GM21717 (cell line): Measurements from ENCODE around the gene PRKD1.
"Not testable (repeated sequence)": the region's sequence is repeated elsewhere in the genome, so short reads cannot be mapped to it uniquely, and the experiment has no call there.

Experiments used
- ATAC-seq: cut with Tn5 transposase; IDR thresholded peaks from one replicate; pipeline ENCODE4 v1.9.1; 2021; ENCODE audit warnings: mild to moderate bottlenecking, moderate library complexity; ENCODE audit not compliant: unreplicated experiment

The PRKD1 gene

DNA sequence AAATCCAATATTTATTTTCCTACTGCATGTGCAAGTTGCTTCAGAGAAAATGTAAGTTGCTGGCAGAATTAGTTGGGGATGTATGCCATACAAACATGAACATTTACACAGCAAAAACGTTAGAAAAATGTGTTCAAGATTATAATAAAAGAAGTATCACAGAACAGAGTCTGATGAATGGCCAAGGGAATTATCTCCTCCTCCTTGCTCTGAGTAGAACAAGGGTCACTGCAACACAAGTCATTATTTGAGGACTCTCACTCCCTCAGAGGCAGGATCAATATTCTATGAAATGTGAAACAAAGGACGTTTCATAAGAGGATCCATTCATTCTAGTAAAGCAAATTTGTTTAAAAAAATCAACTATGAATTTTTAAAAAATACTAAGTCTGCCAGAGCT lies 177.8 kb downstream of the PRKD1 start:
- no peak for ATAC-seq

- ATAC-seq, result no peak
Measured at GRCh38 chr14:29749327-29749726, 178.3 kb downstream of the PRKD1 start.

DNA sequence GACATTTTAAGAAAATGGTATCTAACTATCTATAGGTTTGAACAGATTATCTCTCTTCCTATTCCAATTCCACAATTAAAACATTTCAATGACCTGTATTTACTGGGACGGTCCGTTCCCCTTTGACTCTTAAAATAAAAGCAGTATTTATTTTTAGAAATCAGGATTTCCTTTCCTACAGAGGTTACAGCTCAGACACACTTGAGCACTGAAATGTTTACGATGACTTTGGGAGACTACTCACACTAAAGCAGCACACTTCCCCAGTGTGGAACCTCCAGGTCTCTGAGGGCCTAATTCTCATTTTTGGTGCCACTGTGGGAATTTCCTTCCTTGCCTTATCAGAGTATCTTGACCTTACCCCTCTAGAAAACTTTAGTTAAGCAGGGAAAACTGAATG lies 181.8 kb downstream of the PRKD1 start:
- no peak for ATAC-seq

DNA sequence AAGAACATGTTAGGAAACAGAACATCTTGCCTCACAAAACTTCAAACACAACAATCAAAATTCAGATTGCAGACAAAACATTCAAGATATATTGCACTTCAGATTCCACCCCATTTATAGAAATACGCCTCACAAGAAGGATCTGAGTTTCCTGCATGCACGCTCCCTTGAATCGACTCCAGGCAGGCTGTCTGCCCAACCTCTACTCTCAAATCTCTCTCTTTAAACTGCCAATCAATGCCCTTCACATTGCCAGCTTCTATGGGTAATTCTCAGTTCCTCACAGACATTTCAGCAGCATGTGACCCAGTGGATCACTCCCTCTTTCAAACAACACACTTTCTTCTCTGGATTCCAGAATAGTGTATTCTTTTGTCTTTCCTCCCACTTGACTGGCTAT lies 184.1 kb downstream of the PRKD1 start:
- ATAC-seq, result no peak

- ATAC-seq, result no peak
Measured at GRCh38 chr14:29741909-29742401, 185.7 kb downstream of the PRKD1 start.

DNA sequence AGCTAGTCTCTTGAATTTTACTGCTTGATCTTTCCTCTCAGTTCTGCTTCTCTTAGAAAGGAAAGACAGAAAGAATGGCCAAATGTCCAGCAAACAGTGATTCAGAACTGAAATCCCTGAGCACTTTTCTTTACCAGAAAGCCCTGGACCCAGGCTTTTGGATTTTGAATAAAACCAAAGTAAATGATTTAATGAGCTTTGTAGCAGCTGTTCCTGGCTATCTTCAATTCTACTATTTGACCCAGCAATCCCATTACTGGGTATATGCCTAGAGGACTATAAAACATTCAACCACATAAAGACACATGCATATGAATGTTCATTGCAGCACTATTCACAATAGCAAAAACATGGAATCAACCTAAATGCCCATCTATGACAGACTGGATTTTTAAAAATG lies 187.2 kb downstream of the PRKD1 start:
- ATAC-seq, result no peak

GRCh38 chr14:29738950-29739349 lies 188.7 kb downstream of the PRKD1 start:
- no peak for ATAC-seq

- ATAC-seq, result no peak
Measured at GRCh38 chr14:29738056-29738455, 189.6 kb downstream of the PRKD1 start.

GRCh38 chr14:29735459-29735858 lies 192.2 kb downstream of the PRKD1 start:
- no peak for ATAC-seq

DNA sequence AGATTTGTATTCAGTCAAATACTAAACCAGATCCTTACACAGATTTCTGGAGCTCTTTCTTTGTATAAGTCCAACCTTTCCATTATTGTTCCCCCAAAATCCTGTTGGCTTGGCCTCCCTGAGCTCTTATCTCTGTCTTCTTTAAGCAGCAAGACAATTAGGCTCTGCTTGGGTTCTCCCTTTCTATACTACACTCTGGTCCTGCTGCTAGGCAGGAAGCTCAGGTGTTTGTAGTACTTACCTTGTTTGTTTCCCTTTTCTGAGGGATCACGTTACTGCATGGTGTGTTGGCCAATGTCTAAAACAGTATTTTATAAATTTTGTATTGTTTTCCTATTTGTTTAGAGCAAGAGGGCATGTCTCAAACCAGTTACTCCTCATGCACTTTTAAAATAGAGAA lies 192.9 kb downstream of the PRKD1 start:
- ATAC-seq, result no peak

DNA sequence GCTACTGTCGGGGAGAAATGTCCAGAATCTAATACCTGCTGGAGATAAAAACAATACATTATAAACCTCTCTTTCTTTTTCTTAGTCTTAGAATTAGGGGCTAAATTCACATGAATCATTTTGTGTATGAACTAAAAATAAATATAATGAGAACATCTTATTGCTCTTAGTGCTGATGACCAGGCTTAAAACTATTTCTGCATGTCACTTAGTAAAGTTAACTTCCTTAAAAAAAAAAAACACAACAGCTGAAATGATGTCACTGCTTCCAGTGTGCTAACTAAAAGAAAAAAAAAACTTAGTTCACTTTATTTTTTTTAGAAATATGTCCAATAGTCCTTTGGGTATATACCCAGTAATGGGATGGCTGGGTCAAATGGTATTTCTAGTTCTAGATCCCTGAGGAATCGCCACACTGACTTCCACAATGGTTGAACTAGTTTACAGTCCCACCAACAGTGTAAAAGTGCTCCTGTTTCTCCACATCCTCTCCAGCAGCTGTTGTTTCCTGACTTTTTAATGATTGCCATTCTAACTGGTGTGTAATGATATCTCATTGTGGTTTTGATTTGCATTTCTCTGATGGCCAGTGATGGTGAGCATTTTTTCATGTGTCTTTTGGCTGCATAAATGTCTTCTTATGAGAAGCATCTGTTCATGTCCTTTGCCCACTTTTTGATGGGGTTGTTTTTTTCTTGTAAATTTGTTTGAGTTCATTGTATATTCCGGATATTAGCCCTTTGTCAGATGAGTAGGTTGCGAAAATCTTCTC lies 200.9 kb downstream of the PRKD1 start:
- not testable (repeated sequence) for ATAC-seq

DNA sequence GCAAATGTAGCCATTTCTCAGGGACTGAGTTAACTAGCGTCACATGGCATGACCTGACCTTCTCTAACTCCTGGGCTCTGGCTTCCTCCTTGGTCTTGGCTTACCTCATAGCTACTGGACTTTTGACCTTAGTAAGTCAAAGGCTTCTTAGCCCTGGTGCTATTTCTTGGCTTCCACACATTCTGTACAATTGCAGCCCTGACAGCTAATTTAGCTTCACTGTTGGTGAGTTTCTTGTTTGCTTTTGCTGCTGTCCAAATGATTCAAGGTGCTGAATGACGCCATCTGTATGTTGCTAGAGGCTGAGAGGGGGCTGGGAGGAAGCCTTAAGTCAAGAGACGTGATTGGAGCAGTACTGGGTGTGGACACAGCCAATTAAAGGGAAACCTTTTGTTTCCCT lies 202.7 kb downstream of the PRKD1 start:
- no peak for ATAC-seq

GRCh38 chr14:29722831-29723230 lies 204.8 kb downstream of the PRKD1 start:
- ATAC-seq, result no peak

DNA sequence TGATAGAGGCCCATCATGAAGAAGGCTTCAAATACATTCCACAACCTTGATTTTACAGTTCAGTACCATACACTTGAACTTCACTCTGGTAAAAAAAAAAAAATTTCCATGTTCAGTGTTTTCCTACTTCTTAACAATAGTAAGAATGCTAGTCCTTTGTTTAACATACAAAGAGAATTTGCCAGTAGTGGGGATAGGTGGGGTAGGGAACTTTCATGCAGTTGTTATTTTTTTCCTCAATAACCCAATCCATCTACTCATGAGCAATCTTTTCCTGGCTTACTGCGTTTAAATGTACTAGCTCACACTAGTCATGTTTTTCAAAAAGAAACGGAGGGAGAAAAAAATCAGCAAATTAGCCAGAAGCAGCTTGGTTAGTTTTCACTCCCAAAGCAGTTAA lies 206.1 kb downstream of the PRKD1 start:
- ATAC-seq, result no peak

DNA sequence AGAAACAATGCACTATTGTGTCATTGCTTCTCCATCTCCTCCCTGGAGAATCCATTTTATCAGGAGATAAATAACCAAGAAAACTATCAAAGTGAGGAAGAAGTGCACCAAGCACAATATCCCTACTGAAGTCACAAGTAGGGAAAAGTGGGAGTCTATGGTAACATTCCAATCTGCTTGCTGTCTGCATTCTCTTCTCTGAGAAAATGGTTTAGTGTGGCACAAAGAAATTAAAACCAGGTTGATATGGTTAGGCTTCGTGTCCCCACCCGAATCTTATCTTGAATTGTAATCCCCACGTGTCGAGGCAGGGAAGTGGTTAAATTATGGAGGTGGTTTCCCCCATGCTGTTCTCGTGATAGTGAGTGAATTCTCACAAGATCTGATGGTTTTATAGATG lies 209.7 kb downstream of the PRKD1 start:
- no peak for ATAC-seq

GRCh38 chr14:29716150-29716549 lies 211.5 kb downstream of the PRKD1 start:
- no peak for ATAC-seq

GRCh38 chr14:29712601-29713000 lies 215.0 kb downstream of the PRKD1 start:
- no peak for ATAC-seq

DNA sequence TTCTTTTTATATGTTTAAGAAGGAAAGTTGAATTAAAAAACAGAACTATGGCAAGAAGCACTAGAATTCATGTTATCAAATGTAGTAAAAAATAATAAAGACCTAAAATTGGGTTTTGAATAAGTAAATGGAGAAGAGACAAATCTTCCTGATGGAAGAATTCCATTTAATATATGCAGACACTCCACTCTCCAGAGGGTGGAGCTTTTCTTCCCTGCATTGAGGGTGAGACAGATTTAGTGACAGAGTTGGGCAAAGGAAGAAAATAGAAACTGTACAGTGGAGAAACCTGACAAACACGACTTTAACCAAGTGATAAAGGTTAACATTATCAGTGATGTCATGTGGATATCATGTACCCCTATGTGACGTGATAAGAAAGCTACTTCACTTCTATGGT lies 217.6 kb downstream of the PRKD1 start:
- no peak for ATAC-seq

- no peak for ATAC-seq
Measured at GRCh38 chr14:29709490-29709889, 218.2 kb downstream of the PRKD1 start.

DNA sequence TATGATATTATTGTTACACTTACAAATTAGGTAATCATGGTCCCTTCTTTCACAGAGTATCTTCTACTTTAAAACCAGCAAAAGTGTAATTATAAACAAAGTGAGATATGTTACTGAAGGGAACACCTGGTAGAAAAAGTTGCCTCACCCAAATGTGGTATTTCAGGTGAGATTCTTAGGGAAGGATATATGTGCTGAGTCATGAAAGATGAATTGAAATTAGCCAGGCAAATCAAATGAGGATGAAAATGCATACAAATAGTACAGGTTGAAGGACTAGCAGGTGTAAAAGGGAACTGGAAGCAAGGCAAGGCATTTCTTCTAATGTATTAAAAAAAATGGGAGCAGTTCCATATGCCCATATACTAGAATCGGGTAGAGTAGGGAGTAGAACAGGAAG lies 220.9 kb downstream of the PRKD1 start:
- ATAC-seq, result no peak

- ATAC-seq, result no peak
Measured at GRCh38 chr14:29705801-29706200, 221.8 kb downstream of the PRKD1 start.

GRCh38 chr14:29689597-29689996 lies 238.1 kb downstream of the PRKD1 start:
- ATAC-seq, result not testable (repeated sequence)

GRCh38 chr14:29687866-29688265 lies 239.8 kb downstream of the PRKD1 start:
- no peak for ATAC-seq
